Kidney epithelial cell (primary cell): ENCODE measurements around the gene PJA2. TPM values are rescaled to one million over a fixed set of nuclear protein-coding genes. Genes with fewer than 3 reads are reported as not detected.

Source experiments
- DNase-seq: peaks from one replicate; pipeline ENCODE4 v3.0.0-alpha.2; 2010; ENCODE audit warnings: low read depth
- H3K27me3 ChIP-seq: 2 replicates; pipeline ENCODE4 v1.6.0; 2011; ENCODE audit warnings: low read length; ENCODE audit not compliant: control insufficient read depth, insufficient read depth
- H3K36me3 ChIP-seq: 2 replicates; pipeline ENCODE4 v1.5.1; 2011; ENCODE audit warnings: low read length; ENCODE audit not compliant: control insufficient read depth, insufficient read depth
- H3K4me3 ChIP-seq: 2 replicates; pipeline ENCODE4 v1.5.1; 2011; ENCODE audit warnings: low read depth, mild to moderate bottlenecking, control low read depth, low read length
- CTCF ChIP-seq: IDR thresholded peaks from 2 replicates; pipeline ENCODE4 v1.5.1; 2011; ENCODE audit warnings: mild to moderate bottlenecking, moderate library complexity, low read length, control low read depth, inconsistent platforms; ENCODE audit not compliant: insufficient read depth, poor library complexity, severe bottlenecking
- total RNA-seq: library from RNA; depleted of rRNA; stranded (reverse); fragments of >200 nt; gene quantifications from 2 replicates; pipeline ENCODE4 v1.2.3, GENCODE V29; 2015

PJA2 gene
- total RNA-seq, 1 donor from 2014 or later, result 69.9 TPM

GRCh38 chr5:109404428-109404960, 5.3 kb downstream of the PJA2 start:
- TF ChIP-seq CTCF, result no peak

GRCh38 chr5:109403469-109403868, 6.3 kb downstream of the PJA2 start:
- Histone ChIP-seq H3K27me3 (no peaks in the 10 kb centered on the region), H3K4me3 (no peak overlapping the region), H3K36me3 (no peaks in the 10 kb centered on the region)
- TF ChIP-seq CTCF, result no peak
- DNase-seq, result no peak

More at GRCh38 chr5:109404428-109404960, 5.3 kb downstream of the PJA2 start:
- DNase-seq, result no peak
- no peak overlapping the region for H3K4me3 ChIP-seq
- no peaks in the 10 kb centered on the region for H3K27me3 ChIP-seq
- no peaks in the 10 kb centered on the region for H3K36me3 ChIP-seq

- no peak for TF ChIP-seq CTCF
- DNase-seq, result no peak
- H3K4me3 ChIP-seq, result no peak overlapping the region
Measured at GRCh38 chr5:109399092-109399759, 10.5 kb downstream of the PJA2 start.

GRCh38 chr5:109396965-109397364, 12.8 kb downstream of the PJA2 start:
- no peak overlapping the region for H3K4me3 ChIP-seq
- no peak for TF ChIP-seq CTCF
- no peak for DNase-seq
- no peaks in the 10 kb centered on the region for H3K27me3 ChIP-seq
- no peaks in the 10 kb centered on the region for H3K36me3 ChIP-seq

More at GRCh38 chr5:109399092-109399759, 10.5 kb downstream of the PJA2 start:
- Histone ChIP-seq H3K36me3 (no peaks in the 10 kb centered on the region), H3K27me3 (no peaks in the 10 kb centered on the region)

GRCh38 chr5:109394806-109395205, 15.0 kb downstream of the PJA2 start:
- no peak for TF ChIP-seq CTCF
- DNase-seq, result no peak
- Histone ChIP-seq H3K27me3 (no peaks in the 10 kb centered on the region), H3K4me3 (no peak overlapping the region), H3K36me3 (no peaks in the 10 kb centered on the region)

GRCh38 chr5:109390188-109390587, 19.6 kb downstream of the PJA2 start:
- Histone ChIP-seq H3K27me3 (no peaks in the 10 kb centered on the region), H3K4me3 (no peak overlapping the region), H3K36me3 (no peaks in the 10 kb centered on the region)
- no peak for DNase-seq
- no peak for TF ChIP-seq CTCF
